Measurements from ENCODE around the gene TCF4.

TCF4 gene

GRCh38 chr18:55634545-55634944, 46.6 kb upstream of the TCF4 start:
- Histone ChIP-seq H4K20me1 (ENCODE audit: insufficient read depth, low read length, poor library complexity, severe bottlenecking) (no peaks in the 10 kb centered on the region), H3F3A (ENCODE audit: low read depth) (no peaks in the 10 kb centered on the region), H3K79me2 (ENCODE audit: insufficient read depth, low read length) (no peaks in the 10 kb centered on the region), H3K27me3 (ENCODE audit: insufficient read depth, low read length, poor library complexity, severe bottlenecking) (no peaks in the 10 kb centered on the region), H3K9me2 (replicated peaks; ENCODE audit: low read depth, low read length) (no peaks in the 10 kb centered on the region), H3K4me1 (ENCODE audit: insufficient read depth, low read length, poor library complexity, severe bottlenecking) (peaks cover 4% of the 10 kb centered on the region), H2AFZ (ENCODE audit: low read length) (no peak overlapping the region), H3K4me3 (ENCODE audit: low read length, poor library complexity, severe bottlenecking) (no peak overlapping the region), H3K9ac (ENCODE audit: low read depth, low read length, poor library complexity, severe bottlenecking) (no peak overlapping the region), H3K36me3 (ENCODE audit: insufficient read depth, low read length) (no peaks in the 10 kb centered on the region), H3K4me2 (ENCODE audit: low read depth, low read length, poor library complexity, severe bottlenecking) (no peak overlapping the region), H3K9me3 (ENCODE audit: insufficient read depth, low read depth, low read length) (no peaks in the 10 kb centered on the region)
- TF ChIP-seq EZH2phosphoT487 (IDR thresholded peaks at IDR 0.05; ENCODE audit: borderline replicate concordance) = no peak
- TF ChIP-seq, protein P1, sequence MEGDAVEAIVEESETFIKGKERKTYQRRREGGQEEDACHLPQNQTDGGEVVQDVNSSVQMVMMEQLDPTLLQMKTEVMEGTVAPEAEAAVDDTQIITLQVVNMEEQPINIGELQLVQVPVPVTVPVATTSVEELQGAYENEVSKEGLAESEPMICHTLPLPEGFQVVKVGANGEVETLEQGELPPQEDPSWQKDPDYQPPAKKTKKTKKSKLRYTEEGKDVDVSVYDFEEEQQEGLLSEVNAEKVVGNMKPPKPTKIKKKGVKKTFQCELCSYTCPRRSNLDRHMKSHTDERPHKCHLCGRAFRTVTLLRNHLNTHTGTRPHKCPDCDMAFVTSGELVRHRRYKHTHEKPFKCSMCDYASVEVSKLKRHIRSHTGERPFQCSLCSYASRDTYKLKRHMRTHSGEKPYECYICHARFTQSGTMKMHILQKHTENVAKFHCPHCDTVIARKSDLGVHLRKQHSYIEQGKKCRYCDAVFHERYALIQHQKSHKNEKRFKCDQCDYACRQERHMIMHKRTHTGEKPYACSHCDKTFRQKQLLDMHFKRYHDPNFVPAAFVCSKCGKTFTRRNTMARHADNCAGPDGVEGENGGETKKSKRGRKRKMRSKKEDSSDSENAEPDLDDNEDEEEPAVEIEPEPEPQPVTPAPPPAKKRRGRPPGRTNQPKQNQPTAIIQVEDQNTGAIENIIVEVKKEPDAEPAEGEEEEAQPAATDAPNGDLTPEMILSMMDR (conservative IDR thresholded peaks at IDR 0.05; ENCODE audit: low read length) = no peak

DNA sequence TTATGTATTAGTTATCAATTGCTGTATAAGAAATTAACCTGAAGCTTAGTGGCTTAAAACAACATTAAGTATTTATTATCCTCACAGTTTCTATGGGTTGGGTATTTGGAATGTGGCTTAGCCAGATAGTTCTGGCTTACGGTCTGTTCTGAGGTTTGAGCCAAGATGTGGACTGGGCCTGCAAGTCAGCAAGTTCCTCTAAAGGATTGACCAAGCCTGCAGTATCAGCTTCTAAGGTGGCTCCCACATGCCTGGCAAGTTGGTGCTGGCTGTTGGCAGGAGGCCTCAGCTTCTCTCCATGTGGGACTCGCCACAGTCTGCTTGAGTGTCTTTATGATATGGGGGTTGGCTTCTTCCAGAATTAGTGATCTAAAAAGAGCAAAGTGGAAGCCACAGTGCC, 45.0 kb upstream of the TCF4 start:
- H3K36me3 ChIP-seq (ENCODE audit: insufficient read depth, low read length) = no peaks in the 10 kb centered on the region
- H4K20me1 ChIP-seq (ENCODE audit: insufficient read depth, low read length, poor library complexity, severe bottlenecking) = no peaks in the 10 kb centered on the region
- H3F3A ChIP-seq (ENCODE audit: low read depth) = no peaks in the 10 kb centered on the region
- peaks cover 4% of the 10 kb centered on the region for H3K4me1 ChIP-seq (ENCODE audit: insufficient read depth, low read length, poor library complexity, severe bottlenecking)
- no peaks in the 10 kb centered on the region for H3K9me2 ChIP-seq (replicated peaks; ENCODE audit: low read depth, low read length)
- H3K9me3 ChIP-seq (ENCODE audit: insufficient read depth, low read depth, low read length) = no peaks in the 10 kb centered on the region
- TF ChIP-seq, protein P1 (conservative IDR thresholded peaks at IDR 0.05; ENCODE audit: low read length) = no peak
- no peak for TF ChIP-seq EZH2phosphoT487 (IDR thresholded peaks at IDR 0.05; ENCODE audit: borderline replicate concordance)
- no peaks in the 10 kb centered on the region for H3K27me3 ChIP-seq (ENCODE audit: insufficient read depth, low read length, poor library complexity, severe bottlenecking)
- H3K4me2 ChIP-seq (ENCODE audit: low read depth, low read length, poor library complexity, severe bottlenecking) = no peak overlapping the region
- H3K9ac ChIP-seq (ENCODE audit: low read depth, low read length, poor library complexity, severe bottlenecking) = no peak overlapping the region
- H3K79me2 ChIP-seq (ENCODE audit: insufficient read depth, low read length) = no peaks in the 10 kb centered on the region
- no peak overlapping the region for H2AFZ ChIP-seq (ENCODE audit: low read length)
- no peak overlapping the region for H3K4me3 ChIP-seq (ENCODE audit: low read length, poor library complexity, severe bottlenecking)

DNA sequence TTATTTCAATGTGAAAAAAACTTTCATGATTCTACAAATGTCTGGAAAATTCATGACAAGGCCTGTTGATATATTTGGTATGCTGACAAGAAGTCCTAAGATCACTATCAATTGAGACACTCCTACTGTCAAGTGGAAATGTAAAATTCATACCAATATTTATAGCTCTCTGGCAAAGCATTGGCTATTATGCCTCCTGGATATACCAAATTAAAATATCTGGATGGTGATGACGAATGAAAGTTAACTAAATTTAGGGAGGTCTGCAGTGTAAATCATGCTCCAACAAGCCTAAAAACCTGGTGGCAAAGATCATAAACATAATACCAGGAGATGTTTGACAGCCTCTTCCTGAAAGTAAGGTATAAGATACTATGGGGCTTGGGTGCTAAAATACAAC, 41.1 kb upstream of the TCF4 start:
- H3K27me3 ChIP-seq (ENCODE audit: insufficient read depth, low read length, poor library complexity, severe bottlenecking) = no peaks in the 10 kb centered on the region
- no peaks in the 10 kb centered on the region for H3K4me1 ChIP-seq (ENCODE audit: insufficient read depth, low read length, poor library complexity, severe bottlenecking)
- no peaks in the 10 kb centered on the region for H3F3A ChIP-seq (ENCODE audit: low read depth)
- H3K4me3 ChIP-seq (ENCODE audit: low read length, poor library complexity, severe bottlenecking) = no peak overlapping the region
- no peak overlapping the region for H2AFZ ChIP-seq (ENCODE audit: low read length)
- H3K9me2 ChIP-seq (replicated peaks; ENCODE audit: low read depth, low read length) = no peaks in the 10 kb centered on the region
- no peak for TF ChIP-seq EZH2phosphoT487 (IDR thresholded peaks at IDR 0.05; ENCODE audit: borderline replicate concordance)
- TF ChIP-seq, protein P1 (conservative IDR thresholded peaks at IDR 0.05; ENCODE audit: low read length) = no peak
- no peaks in the 10 kb centered on the region for H3K79me2 ChIP-seq (ENCODE audit: insufficient read depth, low read length)
- H3K4me2 ChIP-seq (ENCODE audit: low read depth, low read length, poor library complexity, severe bottlenecking) = no peak overlapping the region
- H3K9me3 ChIP-seq (ENCODE audit: insufficient read depth, low read depth, low read length) = no peaks in the 10 kb centered on the region
- no peak overlapping the region for H3K9ac ChIP-seq (ENCODE audit: low read depth, low read length, poor library complexity, severe bottlenecking)
- H3K36me3 ChIP-seq (ENCODE audit: insufficient read depth, low read length) = no peaks in the 10 kb centered on the region
- no peaks in the 10 kb centered on the region for H4K20me1 ChIP-seq (ENCODE audit: insufficient read depth, low read length, poor library complexity, severe bottlenecking)

All from Loucy (cell line).